NOMO-1 treated with DMSO at 0.1 percent for 48 hours (cell line): ENCODE results near the gene SUCLG2.
A peak's percentile ranks its signal among the peaks of the same experiment; 100 is the strongest.

Experiments used
- DNase-seq: peaks from one replicate; lab custom pipeline; 2025; ENCODE audit not compliant: unreplicated experiment; lab: John Stamatoyannopoulos, UW

The SUCLG2 gene

DNA sequence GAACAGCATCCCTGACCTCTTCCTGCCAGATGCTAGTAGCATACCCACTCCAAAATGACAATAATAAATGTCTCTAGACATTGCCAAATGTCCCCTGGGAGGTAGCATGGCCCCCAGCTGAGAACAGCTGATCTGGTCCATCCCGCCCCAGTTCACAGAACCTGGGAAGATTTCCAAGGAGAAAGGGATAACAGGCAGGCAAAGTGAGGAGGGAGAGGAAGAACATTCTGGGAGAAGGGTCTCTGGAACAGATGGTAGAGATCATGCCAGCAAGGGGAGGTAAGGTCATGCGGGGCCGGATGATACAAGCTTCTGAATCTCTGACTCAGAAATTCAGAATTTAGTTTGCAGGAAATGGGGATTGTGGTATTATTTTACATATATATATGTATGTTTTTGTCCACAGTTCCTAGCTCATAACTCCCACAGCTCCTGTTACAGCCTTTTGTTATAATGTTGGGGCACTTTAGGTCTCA is 192.7 kb downstream of the SUCLG2 start:
- no peak for DNase-seq

DNA sequence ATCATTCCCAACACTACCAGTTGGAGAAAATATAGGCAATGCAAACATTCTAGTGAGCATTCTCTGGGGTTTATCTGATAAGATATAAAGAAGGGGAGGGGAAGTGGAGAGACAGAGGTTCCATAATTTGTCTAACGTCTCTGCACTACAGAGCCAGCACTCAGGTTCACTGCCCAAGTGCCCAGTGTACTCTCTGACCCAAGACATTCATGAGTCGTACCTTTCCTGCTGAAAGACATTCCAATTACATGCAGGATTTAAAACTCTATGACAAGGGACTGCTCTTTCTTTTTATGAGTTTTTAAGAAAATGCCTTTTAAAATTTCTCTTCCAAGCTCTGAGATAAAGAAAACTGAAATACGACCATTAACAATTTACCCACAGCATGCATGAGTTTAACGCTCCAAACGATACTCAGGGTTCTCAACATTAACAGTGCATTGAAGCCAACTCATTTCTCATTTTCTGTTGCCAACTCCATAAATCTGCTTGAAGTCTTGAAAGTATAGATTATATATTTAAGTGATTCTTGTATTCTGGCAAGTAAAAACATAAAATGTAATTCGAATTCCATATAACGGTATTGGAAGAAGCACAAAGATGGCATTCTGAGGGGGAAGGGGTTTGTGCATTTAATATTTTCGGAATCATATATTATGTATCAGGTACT is 193.4 kb downstream of the SUCLG2 start:
- no peak for DNase-seq

DNA sequence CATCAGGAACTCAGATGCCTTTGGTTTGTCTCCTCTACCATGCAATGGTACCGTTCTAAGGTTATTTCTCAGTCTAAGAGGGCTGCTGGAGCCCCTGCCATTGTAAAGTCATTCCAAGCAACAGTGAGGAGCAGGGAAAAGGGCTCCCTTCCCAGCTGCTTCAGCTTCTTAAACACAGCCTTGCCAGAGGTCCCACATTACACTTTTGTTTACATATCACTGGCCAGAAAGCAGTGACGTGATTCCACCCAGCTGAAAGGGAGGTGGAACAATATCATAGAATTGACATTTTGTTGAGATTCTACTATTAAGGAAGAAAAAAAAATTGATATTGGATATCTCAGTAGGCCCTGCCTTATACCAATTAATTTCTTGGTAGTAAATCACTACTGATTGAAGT is 194.6 kb downstream of the SUCLG2 start:
- no peak for DNase-seq

DNA sequence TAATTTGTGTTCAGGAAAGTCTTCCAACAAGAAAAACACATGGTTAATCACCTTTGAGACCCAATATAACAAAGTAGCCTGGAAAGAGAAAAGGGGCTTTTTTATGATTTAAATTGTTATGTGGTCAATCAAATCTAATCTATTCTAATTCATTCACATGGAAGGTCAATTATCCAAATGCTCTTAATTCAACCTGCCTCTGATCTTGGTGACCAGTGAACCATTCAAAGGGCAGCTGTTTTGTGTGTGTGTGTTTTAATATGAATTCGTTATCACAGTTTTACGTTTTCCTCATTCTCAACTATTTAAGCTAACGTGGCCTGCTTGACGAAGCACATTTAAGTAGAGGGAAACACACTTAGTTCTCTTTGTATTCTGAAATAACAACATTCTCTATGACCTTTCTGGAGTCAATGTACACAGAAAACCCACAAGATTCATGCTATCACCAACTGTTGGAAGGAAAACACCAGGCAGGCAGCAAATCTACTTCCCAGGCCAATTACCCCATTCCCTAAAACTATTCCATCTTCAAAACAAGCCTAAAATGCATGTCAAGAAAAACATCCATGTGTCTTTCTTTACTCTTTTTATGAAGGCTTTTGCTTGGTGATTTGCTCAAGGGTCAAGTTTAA is 195.4 kb downstream of the SUCLG2 start:
- DNase-seq = no peak

DNA sequence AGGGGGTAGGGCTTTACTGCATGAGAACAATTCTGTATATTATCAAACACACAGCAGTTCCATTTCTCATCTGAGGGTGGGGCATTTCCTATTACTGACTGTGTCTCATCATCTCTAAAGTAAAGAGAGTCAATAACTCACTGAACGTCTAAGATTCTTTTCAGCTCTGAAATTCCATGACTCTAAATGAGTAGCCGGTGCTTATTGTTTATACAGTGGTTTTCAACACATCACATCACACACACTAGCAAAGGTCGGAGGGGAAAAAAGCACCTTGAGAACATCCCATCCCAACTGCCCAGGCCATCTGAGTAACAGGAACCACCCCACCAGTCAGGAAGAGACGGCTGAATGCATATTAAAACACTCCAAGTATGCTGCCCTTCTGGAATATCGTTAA is 196.0 kb downstream of the SUCLG2 start:
- DNase-seq = no peak

DNA sequence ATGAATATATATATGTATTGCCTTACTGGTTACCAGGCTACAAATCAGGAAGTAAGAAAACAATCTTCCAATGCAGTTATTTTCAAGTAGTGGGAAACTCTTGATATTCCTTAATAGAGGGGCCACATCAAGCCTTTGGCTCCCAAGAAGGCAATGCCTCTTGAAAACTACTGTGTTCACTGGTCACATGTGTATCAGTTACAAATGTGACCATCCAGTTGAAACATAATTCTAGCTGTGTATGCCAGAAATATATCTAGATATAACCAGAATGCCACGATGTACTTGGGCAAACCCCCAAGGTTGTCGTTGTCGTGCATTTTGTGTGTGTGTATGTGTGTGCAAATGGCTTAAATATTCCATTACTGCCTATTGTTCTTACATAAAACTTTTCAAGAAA is 200.8 kb downstream of the SUCLG2 start:
- no peak for DNase-seq

DNA sequence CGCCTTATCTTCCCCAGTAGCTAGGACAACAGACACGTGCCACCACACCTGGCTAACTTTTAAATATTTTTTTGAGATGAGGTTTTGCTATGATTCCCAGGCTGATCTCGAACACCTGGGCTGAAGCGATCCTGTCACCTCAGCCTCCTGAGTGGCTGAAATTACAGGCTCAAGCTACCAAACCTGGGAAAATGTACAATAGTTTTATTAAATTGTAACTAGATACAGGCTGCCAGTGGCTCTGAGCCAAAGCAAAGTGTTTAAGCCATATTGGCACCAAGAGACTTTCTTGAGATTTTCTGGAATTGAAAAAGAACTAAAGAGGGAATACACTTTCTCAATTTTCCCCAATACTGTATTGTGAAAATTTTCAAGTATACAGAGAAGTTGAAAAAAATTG is 204.3 kb downstream of the SUCLG2 start:
- no peak for DNase-seq

DNA sequence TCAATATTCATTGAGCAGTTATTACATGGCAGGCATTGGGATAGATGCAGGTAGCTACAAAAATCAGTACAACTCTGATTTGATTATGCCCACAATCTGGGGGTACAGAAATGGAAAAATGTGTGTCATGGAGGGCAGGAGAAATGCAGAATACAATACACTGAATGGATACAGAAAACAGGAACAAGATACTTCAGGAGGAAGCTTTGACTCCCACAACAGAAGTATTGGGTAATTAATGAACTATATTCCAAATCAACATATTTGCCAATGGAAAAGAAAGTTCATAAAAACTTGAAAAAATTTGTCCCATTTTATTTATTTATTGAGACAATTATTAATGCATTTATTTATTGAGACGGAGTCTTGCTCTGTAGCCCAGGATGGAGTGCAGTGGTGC is 207.0 kb downstream of the SUCLG2 start:
- DNase-seq = peak; percentile 3

DNA sequence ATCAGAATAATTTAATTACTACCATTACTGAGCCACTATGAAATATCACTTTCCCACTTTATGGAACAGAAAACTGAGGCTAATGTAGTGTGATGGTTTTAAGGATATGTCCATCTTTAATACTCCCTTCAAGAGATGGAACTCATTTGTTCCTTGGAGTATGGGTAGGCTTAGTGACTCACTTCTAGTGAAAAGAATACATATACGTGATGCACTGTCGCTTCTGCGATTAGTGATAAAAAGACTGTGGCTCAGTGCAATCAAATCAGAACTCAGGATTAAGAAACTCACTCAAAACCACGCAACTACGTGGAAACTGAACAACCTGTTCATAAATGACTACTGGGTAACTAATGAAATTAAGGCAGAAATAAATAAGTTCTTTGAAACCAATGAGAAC is 216.6 kb downstream of the SUCLG2 start:
- DNase-seq = no peak

DNA sequence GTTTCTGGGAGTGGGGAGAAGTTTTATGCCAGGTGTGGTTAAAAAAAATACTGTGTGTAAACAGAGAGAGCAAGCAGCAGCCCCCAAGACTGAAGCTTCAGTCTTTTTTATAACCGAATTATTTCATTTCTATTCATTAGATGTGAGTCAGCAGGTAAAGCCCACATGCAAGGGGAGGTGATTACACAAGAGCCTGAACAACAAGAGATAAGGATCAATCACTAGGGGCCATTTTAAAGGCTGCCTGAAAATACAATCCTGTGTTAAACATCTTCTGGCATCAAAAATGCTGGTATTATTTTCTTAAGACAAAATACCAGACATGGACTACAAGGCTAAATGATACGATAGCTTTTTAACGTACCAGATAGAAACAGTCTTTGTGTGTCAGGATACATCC is 217.3 kb downstream of the SUCLG2 start:
- DNase-seq = no peak

DNA sequence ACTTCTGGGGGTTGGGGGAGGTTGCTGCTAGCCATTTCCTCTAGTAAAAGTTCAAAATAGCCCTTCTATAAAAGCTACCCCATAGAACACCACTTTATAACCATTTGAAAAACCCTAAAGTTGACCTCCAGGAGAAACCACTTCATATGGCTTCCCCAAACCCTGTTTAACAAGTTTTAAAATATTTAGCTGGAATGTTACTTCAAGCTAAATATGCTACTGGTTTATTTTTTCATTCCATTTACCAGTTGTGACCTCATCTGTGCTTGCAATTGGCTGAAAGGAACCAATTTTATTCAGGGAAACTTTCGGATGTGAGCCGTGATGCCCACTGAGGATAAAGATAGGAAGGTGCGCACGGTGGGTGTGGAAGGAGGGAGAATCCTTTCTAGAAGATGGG is 221.3 kb downstream of the SUCLG2 start:
- DNase-seq = no peak

DNA sequence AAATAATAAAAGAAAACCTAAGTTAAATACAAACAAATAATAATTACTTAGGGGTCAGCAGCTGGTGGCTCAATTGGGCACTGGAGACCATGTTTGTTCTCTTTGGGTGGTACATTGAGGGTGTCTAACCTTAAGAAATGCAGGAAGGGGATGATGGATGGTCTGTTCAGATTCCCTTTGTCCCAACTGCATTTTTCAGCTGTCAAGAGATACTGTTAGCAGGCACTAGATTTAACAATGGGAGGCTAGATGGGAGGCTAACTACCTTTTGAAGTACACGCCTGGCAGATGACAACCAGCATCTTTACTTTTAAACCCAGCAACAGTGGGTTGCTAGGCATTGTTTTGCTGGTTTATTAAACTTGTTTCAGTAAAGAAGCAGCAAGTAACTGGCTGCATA is 222.5 kb downstream of the SUCLG2 start:
- DNase-seq = no peak

DNA sequence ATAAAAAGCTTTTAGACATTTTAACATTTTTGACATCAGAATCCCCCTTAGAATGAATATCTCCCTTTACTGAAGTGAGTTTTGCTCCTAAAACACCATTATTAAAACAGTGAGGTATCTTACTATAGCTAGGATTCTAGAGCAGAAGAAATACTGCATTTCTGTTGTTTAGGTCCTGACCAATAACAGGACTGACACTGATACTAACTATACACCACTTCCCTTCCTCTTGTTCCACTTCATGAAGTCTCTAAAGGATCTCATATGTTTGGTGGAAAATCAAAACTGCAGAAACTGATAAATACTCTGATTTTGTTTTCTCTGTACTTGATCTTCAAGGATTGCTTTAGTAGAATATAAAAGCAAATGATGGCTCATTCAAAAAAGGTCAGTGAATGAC is 230.7 kb downstream of the SUCLG2 start:
- no peak for DNase-seq

DNA sequence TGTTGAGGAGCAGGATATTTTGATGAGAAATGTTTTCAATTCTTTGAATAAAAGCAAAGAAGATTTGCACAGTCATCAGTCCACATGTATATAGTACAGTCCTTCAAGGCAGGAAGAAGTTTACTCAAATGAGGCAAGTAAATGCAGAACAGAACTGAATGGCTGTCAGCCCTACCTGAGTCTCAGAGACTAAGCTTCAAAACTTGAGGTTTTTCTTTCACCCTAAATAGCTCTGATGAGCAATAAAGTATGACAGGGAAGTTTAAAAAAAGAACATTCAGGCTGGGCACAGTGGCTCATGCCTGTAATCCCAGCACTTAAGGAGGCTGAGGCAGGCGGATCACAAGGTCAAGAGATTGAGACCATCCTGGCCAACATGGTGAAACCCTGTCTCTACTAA is 232.5 kb downstream of the SUCLG2 start:
- no peak for DNase-seq

DNA sequence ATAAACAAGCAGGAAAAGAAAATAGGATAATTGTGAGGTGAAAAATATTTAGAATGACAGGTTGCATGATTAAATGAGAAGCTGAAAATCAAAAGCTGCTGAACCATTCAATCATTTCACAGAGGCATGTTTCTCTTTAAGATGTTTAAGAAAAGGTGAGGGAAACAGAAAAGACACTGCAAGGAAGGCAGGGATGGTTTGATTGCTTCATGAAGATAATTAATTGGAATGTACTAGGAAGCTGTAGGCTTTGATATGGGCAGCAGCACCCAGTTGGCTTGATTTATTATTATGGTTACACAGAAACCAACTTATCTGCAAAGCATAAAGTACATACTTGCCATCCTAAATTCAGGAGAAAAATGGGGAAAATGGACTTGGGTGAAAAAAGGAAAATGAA is 234.6 kb downstream of the SUCLG2 start:
- DNase-seq = no peak

DNA sequence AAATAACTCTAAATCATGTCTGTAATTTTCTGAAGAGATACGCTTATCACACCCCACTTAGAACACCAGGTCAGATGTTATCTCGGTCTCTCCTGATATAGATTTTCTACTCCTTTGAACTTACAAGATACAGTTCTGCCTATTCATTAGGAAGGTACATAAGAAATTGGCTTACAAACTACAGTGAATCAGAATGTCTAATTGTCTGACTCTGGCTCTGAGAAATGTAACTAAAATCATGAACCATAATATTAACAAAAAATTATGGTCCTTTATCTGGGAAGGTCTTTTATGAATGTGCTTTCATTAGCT is 235.2 kb downstream of the SUCLG2 start:
- no peak for DNase-seq

DNA sequence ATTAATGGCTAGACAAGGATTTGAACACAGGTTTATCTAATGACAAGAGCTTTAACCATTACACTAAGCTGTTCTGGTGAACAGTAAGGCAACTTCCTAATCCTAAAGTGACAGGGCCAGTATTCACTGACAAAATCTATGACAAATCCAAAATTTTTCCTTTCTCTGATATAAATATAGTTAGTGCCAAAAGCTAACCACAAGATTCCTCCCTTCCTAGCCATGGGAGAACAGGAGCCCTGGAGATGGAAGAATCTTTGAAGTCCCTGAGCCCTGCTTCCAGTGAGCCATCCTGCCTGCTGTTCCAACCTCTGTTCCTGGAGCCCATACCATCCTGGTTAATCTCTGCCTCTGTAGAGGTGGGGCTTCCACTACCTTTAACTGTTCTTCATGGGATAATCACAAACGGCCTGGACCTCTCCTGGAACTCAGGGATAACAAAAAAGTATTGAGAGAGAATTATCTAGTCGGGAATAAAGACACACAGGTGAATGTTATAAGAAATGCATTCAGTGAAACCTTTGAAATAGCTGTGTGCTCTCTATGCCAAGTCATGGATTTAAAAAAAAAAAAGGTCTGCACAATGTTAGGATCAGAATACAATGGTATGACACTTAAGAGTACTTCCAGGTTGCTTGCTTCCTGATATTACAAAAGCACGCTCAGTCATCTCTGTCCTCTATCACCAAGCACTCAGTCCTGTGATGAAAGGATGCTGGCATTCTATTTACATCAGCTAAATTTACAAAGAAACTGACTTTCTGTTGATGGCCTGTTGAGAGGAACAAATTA is 235.8 kb downstream of the SUCLG2 start:
- no peak for DNase-seq

DNA sequence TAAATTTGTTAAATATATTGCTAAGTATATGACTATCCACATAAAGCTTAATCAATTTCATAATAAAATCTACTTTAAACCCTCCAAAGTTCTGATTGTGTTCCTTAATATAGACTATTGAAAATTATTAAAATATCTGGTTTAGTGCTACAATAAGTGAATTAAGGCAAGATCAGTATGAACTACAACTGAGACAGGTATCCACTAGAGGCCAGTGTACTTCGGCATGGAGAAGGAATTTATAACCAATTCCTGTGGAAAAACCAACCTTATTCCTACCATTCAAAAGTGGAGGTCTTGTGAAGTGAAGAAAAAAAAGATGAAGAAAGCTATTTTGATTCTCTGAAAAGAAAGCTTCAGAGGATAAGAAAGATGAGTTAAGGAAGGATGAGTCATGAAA is 237.7 kb downstream of the SUCLG2 start:
- no peak for DNase-seq

DNA sequence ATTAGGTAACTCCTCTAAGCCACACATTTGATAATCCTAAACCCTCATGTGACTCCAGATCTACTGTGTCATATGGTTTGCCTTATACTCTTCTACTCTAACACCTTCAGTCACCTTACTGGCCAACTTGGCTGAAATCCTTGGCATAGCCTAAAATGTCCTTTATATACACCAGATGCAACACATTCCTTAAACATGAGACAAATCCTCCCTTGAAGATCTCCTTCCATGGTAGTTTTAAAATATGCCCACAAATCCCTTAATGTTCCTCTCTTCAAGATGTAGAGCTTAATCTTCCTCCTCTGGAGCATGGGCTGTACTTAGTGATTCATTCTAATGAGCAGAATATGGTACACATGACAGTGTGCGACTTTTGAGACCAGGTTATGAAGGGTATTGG is 238.9 kb downstream of the SUCLG2 start:
- DNase-seq = no peak

DNA sequence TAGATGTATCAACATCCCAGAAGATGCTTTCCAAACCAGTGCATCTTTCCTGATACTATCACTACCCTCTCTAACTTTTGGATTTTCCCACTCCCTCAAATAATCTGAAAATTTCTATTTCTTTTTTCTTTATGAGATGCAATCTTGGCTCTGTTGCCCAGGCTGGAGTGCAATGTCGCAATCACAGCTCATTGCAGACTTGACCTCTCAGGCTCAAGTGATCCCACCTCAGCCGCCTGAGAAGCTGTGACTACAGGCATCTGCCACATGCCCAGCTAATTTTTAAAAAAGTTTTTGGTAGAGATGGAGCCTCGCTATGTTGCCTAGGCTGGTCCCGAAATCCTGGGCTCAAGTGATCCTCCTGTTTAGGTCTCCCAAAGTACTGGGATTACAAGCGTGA is 239.7 kb downstream of the SUCLG2 start:
- DNase-seq = no peak

DNA sequence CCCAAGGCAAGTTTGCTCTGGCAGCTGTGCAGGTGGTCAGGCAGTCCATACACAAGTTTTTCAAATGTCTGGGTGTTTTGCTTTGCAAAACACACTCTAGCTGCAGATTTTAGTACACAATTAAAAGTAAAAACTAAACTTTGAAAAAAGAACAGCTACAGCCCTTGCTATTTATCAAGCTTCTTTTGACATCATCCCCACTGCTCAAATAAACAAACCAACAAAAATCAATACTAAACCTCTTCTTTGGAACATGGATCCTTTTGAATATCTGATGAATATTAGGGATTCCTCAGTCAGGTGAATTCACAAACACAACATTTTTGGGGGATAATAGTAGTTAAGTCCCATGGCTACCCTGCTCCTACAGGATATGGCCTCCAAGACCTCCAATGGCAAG is 249.2 kb downstream of the SUCLG2 start:
- DNase-seq = no peak

DNA sequence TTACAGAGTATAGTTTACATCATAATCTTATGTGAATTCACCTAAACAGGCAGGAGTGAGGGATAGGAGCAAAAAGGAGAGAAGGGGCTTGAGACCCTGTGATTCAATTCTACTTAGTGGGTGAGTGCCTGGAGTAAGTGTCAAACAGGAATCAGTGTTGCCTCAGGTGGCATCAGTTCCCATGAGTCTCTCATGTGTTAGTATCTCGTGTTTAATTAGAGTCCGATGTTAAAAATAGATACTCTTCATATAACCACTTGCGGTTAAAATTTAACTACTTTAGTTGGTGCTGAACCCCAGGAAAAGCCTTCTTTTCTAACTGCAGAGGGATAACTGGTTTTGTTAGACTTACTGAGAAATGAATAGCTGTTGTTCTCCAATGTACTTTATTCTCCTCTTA is 251.5 kb downstream of the SUCLG2 start:
- DNase-seq = no peak
